ENCODE results near the gene CYP3A4.
A peak's percentile ranks its signal among the peaks of the same experiment; 100 is the strongest.
"Not testable (repeated sequence)": the region's sequence is repeated elsewhere in the genome, so short reads cannot be mapped to it uniquely, and the experiment has no call there.

The CYP3A4 gene

GRCh38 chr7:99766484-99767099, 17.4 kb downstream of the CYP3A4 start (continued):
- TF ChIP-seq POU6F1 (CRISPR knock-in tag; IDR thresholded peaks at IDR 0.05; ENCODE audit: borderline replicate concordance, low read depth) (no peak), ZNF8 (CRISPR knock-in tag; IDR thresholded peaks at IDR 0.05) (no peak)

- no peak for TF ChIP-seq PPARA (CRISPR knock-in tag; IDR thresholded peaks at IDR 0.05; ENCODE audit: borderline replicate concordance)
- no peak for ATAC-seq
Measured at GRCh38 chr7:99764478-99764877, 19.5 kb downstream of the CYP3A4 start.

GRCh38 chr7:99762680-99763327, 21.2 kb downstream of the CYP3A4 start:
- ATAC-seq = peak; percentile 56; the same call in 2 of the 3 replicates
- no peak for TF ChIP-seq ARNTL (CRISPR knock-in tag; IDR thresholded peaks at IDR 0.05; ENCODE audit: borderline replicate concordance, low read depth)
- TF ChIP-seq ZNF565 (CRISPR knock-in tag; conservative IDR thresholded peaks at IDR 0.05; ENCODE audit: low read depth) = no peak
- TF ChIP-seq SNAI2 (CRISPR knock-in tag; IDR thresholded peaks at IDR 0.05) = no peak
- TF ChIP-seq ZNF70 (CRISPR knock-in tag; IDR thresholded peaks at IDR 0.05) = no peak
- no peak for TF ChIP-seq BACH2 (CRISPR knock-in tag; IDR thresholded peaks at IDR 0.05; ENCODE audit: borderline replicate concordance)
- no peak for TF ChIP-seq RARB (CRISPR knock-in tag; IDR thresholded peaks at IDR 0.05)

DNA sequence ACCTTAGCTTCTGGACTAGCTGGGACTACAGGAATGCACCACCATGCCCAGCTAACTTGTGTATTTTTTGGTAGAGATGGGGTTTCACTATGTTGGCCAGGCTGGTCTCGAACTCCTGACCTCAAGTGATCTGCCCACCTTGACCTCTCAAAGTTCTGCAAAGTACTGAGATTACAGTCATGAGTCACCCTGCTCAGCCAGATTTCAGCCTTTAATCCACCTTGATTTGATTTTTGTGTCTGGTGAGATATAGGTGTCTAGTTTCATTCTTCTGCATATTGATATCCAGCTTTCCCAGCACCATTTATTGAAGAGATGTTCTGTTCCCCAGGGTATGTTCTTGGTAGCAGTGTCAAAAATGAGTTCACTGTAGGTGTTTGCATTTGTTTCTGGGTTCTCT, 28.9 kb downstream of the CYP3A4 start:
- ATAC-seq = no peak
- TF ChIP-seq, protein P1, sequence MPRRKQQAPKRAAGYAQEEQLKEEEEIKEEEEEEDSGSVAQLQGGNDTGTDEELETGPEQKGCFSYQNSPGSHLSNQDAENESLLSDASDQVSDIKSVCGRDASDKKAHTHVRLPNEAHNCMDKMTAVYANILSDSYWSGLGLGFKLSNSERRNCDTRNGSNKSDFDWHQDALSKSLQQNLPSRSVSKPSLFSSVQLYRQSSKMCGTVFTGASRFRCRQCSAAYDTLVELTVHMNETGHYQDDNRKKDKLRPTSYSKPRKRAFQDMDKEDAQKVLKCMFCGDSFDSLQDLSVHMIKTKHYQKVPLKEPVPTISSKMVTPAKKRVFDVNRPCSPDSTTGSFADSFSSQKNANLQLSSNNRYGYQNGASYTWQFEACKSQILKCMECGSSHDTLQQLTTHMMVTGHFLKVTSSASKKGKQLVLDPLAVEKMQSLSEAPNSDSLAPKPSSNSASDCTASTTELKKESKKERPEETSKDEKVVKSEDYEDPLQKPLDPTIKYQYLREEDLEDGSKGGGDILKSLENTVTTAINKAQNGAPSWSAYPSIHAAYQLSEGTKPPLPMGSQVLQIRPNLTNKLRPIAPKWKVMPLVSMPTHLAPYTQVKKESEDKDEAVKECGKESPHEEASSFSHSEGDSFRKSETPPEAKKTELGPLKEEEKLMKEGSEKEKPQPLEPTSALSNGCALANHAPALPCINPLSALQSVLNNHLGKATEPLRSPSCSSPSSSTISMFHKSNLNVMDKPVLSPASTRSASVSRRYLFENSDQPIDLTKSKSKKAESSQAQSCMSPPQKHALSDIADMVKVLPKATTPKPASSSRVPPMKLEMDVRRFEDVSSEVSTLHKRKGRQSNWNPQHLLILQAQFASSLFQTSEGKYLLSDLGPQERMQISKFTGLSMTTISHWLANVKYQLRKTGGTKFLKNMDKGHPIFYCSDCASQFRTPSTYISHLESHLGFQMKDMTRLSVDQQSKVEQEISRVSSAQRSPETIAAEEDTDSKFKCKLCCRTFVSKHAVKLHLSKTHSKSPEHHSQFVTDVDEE (CRISPR knock-in tag; IDR thresholded peaks at IDR 0.05) = no peak

DNA sequence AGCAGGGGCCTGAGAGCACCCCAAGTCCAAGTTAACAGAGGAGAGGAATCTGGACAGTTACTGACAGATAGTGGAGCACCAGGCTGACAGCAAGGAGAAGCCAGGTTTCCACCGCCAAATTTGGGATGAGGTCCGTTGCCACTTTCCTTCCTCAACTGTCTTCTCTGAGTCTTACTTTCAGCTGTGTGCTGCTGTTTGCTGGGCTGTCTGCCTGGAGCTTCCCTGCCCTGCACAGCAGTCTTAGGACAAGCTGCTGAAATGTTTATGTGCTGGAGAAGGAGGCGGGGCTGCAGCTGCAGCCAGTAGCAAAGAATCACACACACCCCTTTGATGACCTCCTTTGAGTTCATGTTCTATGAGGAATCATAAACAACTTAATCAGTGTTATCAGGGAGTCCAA, 31.6 kb downstream of the CYP3A4 start:
- peak; percentile 40; the same call in 2 of the 3 replicates for ATAC-seq
- TF ChIP-seq CSRNP3 (CRISPR knock-in tag; IDR thresholded peaks at IDR 0.05) = no peak
- TF ChIP-seq ESRRG (CRISPR knock-in tag; IDR thresholded peaks at IDR 0.05) = no peak
- TF ChIP-seq, protein P2, sequence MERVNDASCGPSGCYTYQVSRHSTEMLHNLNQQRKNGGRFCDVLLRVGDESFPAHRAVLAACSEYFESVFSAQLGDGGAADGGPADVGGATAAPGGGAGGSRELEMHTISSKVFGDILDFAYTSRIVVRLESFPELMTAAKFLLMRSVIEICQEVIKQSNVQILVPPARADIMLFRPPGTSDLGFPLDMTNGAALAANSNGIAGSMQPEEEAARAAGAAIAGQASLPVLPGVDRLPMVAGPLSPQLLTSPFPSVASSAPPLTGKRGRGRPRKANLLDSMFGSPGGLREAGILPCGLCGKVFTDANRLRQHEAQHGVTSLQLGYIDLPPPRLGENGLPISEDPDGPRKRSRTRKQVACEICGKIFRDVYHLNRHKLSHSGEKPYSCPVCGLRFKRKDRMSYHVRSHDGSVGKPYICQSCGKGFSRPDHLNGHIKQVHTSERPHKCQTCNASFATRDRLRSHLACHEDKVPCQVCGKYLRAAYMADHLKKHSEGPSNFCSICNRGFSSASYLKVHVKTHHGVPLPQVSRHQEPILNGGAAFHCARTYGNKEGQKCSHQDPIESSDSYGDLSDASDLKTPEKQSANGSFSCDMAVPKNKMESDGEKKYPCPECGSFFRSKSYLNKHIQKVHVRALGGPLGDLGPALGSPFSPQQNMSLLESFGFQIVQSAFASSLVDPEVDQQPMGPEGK (CRISPR knock-in tag; IDR thresholded peaks at IDR 0.05; ENCODE audit: borderline replicate concordance) = no peak
- no peak for TF ChIP-seq OSR1 (CRISPR knock-in tag; IDR thresholded peaks at IDR 0.05)
- no peak for TF ChIP-seq ZNF8 (CRISPR knock-in tag; IDR thresholded peaks at IDR 0.05)
- TF ChIP-seq ZFP30 (CRISPR knock-in tag; IDR thresholded peaks at IDR 0.05) = no peak
- TF ChIP-seq POU6F1 (CRISPR knock-in tag; IDR thresholded peaks at IDR 0.05; ENCODE audit: borderline replicate concordance, low read depth) = no peak
- TF ChIP-seq GLIS3 (CRISPR knock-in tag; IDR thresholded peaks at IDR 0.05) = no peak
- TF ChIP-seq ISL1 (CRISPR knock-in tag; IDR thresholded peaks at IDR 0.05) = no peak
- TF ChIP-seq ZC3H10 (CRISPR knock-in tag; IDR thresholded peaks at IDR 0.05) = no peak
- no peak for TF ChIP-seq RARB (CRISPR knock-in tag; IDR thresholded peaks at IDR 0.05)

GRCh38 chr7:99751322-99752052, 32.5 kb downstream of the CYP3A4 start:
- ATAC-seq = not testable (repeated sequence)

Data from SK-N-SH treated with all-trans-retinoic acid at 6 μM for 48 hours (cell line).